Skin epidermis (tissue), 12 donors: Measurements from ENCODE around the gene THBS4.
"Not testable (repeated sequence)": the region's sequence is repeated elsewhere in the genome, so short reads cannot be mapped to it uniquely, and the experiment has no call there.

Experiments used
- H3K27ac ChIP-seq, 21 experiments: fragments of 200-600 bp; sonication (generic) in 11 of 21; one replicate each; pipeline ENCODE4 v1.5.0; 2020; ENCODE audit warnings: mild to moderate bottlenecking in 3 of 21, inconsistent platforms in 2 of 21, moderate library complexity in 2 of 21
- H3K4me3 ChIP-seq, 7 experiments: fragments of 200-600 bp; sonication (generic) in 2 of 7; one replicate each; pipeline ENCODE4 v1.5.0; 2020; ENCODE audit warnings: inconsistent platforms in 2 of 7, mild to moderate bottlenecking in 2 of 7, moderate library complexity in 1 of 7

THBS4 gene

DNA sequence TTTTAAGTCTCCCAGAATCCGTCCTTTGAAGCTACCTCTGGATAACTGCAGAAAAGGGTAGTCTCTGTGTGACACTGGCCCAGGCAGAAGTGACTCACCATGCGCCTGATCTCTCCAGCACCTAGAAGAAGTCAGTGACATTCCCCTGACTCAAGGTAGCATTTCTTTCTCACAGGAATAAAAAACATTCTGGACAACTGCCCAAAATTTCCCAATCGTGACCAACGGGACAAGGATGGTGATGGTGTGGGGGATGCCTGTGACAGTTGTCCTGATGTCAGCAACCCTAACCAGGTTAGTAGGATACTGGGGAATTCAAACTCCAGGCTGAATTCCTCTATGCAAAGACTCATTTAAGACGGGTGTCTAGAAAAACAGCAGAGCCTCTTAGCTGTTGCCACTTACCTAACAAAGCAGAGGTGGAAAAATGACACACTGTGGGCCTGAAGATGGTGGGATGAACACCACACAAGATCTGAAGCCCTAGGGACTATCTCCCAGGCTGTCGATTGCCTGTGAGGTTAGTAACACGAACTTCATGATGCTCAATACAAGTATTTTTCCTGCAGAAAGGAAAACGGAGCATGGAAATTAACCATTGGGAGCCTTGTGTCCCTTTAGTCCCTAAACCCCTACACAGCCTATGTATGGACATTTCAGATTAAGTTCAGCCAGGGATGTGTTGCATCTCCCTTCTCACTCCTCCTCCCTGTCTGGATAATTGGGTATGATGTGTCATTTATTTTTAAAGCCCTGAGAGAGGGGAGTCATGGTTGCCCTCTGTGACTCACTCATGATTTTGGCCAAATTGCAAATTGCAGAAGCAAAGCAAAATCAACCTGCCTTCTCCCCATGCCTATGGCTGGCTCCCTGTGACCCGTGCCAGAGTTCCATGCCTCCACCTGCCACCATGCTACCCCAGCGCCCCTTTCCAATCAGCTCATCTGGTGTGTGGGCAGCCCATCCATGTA is 37.2 kb downstream of the THBS4 start:
- H3K4me3 ChIP-seq: no peak overlapping the region
- no peak overlapping the region for H3K27ac ChIP-seq

DNA sequence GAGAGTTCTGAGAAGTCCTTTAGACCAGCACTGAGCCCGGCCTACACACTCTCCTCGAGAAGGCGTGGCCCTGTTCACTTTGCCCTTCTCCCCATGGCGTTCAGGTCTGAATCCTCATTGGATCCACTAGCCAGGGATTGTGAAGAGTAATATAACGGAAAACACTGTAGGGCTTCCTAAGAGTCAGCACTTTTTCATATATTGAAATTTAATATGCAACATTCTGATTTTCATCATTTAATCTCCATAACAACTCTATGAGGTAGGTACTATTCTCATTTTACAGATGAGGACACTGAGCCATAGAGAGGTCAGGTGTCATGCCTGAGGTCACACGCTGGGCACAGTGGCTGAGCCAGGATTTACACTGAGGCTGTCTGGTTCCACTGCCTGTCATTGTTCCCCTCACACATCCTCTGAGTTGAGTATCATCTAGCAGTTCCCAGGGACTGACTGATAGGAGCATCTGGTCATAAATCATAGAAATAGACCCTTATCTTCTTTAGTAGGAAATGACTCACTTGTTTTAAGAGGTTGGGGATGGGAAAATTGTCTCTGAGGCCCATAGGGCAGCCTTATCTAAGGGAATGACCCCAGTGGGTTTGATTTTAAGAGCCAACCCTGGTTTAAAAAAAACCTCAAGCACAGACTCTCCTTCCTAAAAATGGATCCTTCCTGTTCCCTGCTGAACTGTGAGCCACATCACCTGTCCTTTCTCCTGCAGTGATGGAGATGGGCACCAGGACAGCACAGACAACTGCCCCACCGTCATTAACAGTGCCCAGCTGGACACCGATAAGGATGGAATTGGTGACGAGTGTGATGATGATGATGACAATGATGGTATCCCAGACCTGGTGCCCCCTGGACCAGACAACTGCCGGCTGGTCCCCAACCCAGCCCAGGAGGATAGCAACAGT is 41.2 kb downstream of the THBS4 start:
- no peak overlapping the region for H3K4me3 ChIP-seq
- no peak overlapping the region for H3K27ac ChIP-seq

DNA sequence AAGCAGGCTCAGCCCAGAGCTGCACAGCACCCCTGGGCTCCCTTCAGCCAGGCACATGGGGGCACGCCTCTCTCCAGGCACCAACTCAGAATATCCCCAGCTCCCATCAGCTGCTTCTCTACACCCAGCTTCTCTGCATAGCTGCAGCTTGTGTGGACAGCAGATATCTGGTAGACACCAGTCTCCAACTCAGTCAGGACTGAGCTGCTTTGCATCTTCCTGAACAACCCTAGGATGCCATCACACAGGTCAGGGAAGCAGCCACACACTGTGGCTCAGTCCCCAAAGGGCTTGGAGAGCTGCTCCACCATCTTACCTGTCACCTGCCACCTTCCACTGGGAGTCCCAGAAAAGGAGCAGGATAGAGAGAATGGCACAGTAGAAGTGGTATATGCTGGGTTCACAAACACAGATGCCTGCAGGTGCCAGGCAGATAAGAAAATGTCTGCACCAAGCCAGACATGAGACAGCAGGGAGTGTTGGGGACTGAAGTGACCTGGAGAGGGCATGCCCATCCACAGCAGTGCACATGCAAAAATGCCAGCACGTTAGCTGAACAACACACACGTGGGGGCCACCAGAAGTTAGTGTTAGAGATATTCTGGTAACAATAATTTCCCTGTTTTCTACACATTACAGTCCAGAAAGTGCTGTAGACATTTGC is 42.0 kb downstream of the THBS4 start:
- H3K27ac ChIP-seq: no peak overlapping the region
- H3K4me3 ChIP-seq: no peak overlapping the region

DNA sequence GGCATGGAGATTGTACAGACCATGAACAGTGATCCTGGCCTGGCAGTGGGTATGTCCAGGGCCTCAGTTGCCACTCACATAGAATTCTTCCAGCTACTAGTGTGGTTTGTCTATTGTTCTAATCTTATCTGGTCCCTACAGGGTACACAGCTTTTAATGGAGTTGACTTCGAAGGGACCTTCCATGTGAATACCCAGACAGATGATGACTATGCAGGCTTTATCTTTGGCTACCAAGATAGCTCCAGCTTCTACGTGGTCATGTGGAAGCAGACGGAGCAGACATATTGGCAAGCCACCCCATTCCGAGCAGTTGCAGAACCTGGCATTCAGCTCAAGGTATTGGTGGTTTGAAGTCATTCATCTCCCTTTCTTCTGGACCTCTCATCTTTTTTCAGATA is 43.8 kb downstream of the THBS4 start:
- no peak overlapping the region for H3K27ac ChIP-seq

DNA sequence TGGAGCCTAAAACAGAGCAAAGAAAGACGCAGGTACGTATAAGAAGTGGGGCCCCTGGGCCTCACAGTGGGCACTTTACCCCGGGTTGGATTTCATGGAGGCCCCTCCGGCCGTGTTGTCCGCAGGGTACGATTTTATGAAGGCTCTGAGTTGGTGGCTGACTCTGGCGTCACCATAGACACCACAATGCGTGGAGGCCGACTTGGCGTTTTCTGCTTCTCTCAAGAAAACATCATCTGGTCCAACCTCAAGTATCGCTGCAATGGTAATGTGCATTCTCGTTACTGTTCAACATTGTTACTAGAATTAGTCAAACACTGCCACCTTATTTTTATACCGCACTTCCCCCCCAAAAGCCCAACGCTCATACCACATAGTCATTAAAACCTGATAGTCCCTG is 47.1 kb downstream of the THBS4 start:
- peak overlapping the region in 3 of 7 experiments; percentile 17 to 38 (median 17) for H3K4me3 ChIP-seq
- peak overlapping the region in 7 of 21 experiments; percentile 4 to 58 (median 37) for H3K27ac ChIP-seq

More for the DNA sequence above, 43.8 kb downstream of the THBS4 start:
- H3K4me3 ChIP-seq: no peak overlapping the region

DNA sequence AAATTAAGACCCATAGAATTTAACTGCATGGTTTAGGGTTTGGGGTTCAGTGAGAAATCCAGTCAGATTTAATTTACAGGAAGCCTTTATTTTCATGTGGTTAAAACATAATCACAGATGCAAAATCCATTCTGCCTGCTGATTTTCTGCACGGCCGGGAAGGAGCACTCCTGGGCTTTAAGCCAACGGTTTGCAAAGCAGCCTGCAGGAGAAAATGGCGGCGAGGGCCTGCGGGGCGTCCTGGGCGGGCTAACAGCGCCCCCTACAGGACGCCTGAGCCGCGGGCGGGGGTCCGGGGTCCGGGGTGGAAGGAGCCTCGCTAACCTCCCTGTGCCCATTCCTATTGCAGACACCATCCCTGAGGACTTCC is 47.6 kb downstream of the THBS4 start:
- peak overlapping the region in 6 of 7 experiments; percentile 7 to 38 (median 17) for H3K4me3 ChIP-seq
- peak overlapping the region in 15 of 21 experiments; percentile 4 to 71 (median 55) for H3K27ac ChIP-seq

DNA sequence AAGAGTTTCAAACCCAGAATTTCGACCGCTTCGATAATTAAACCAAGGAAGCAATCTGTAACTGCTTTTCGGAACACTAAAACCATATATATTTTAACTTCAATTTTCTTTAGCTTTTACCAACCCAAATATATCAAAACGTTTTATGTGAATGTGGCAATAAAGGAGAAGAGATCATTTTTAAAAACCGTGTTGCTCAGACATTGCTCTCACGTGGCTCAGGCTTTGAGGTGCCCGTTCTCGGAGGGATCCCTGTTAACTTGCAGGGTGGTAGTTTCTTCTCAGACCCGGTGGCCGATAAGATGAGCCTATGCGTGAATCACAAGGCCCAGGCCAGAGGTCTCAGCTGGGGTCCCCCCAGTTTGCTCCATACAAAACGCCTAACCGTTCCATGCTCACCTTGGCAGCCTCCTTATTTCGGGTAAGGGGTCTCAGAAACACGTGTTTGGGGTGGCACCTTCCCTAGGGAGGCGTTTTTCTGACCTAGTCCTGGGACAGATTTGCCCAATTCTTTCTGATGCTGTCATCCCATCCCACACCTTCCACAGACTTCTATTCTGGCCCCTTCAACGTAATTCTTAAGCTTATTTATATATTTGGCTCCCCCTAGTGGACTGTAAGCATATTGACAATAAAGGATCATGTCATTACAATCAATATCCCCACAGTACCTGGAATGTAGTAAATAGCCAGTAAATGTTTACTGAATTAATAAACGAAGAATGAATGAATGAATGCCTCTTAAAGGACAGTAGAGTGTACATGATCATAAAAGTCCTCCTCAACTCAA is 48.1 kb downstream of the THBS4 start:
- H3K4me3 ChIP-seq: peak overlapping the region in 6 of 7 experiments; percentile 7 to 38 (median 17)
- peak overlapping the region in 15 of 21 experiments; percentile 4 to 71 (median 55) for H3K27ac ChIP-seq

DNA sequence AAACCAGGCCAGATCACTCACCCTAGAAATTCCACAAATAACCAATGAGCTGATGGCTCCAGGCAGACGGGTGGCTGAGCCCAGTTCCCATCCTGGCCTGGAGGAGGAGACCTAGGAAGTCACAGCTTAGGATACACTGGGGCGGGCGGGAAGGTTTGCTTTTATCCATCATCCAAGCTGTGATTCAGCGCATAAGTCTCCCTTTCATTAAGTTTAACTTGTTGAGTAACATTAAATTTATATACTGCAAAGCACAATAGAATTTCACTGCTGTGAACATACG is 55.7 kb downstream of the THBS4 start:
- Histone ChIP-seq H3K27ac (no peak overlapping the region), H3K4me3 (no peak overlapping the region)

DNA sequence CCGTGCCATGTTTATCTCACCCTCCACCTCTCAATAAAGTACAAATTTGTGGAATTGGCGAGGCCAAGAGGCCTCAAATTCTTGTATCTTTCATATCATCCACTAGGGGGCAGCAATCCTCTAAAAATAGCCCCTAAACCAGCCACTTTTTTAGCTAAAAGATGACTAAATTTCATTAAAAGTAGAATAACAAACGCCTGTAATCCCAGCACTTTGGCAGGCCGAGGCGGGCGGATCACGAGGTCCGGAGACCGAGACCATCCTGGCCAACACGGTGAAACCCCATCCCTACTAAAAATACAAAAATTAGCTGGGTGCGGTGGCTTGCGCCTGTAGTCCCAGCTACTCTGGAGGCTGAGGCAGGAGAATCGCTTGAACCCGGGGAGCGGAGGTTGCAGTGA is 56.6 kb downstream of the THBS4 start:
- H3K4me3 ChIP-seq, H3K27ac ChIP-seq: not testable (repeated sequence)

DNA sequence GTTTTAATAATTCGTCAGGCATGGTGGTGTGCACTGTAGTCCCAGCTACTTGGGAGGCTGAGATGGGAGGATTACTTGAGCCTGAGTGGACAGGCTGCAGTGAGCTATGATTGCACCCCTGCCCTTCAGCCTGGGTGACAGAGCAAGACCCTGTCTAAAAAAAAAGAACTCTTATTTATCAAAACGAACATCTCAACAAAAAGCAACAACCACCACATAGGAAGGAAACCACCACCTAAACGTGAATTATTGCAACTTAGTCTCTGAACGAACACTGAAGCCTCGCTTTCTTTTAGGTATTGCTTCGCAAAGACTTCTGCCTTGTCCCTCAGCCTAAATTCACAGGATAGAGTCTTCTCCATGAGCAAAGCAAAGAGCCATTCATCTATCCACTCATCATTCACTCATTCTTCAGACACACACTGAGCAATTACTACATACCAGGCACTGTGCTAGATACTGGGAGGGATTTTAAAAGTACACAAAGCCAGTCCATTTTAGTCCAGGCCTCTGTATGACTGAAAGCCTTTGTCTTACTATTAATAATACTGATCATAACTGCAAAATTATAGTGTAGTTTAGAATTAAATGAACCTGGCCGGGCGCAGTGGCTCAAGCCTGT is 57.4 kb downstream of the THBS4 start:
- no peak overlapping the region for H3K4me3 ChIP-seq
- no peak overlapping the region for H3K27ac ChIP-seq

DNA sequence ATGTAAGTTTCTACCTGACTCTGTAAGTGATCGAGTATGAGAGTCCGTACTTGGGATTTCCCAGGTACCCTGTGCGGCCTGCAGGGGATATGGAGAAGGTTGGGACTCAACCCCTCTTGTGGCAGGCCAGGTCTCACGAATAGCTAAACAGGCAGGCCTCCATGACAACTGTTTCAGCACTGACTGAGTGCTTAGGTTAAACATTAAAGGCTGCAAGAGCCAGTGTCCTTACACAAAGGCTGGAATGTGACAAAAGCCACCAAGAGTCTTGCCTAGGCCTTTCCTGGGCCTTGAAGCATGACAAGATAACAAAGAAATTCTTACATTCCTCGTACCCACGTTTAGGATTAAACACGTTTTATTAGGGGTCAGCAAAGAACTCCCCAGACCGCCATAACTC is 58.6 kb downstream of the THBS4 start:
- Histone ChIP-seq H3K4me3 (no peak overlapping the region), H3K27ac (no peak overlapping the region)

DNA sequence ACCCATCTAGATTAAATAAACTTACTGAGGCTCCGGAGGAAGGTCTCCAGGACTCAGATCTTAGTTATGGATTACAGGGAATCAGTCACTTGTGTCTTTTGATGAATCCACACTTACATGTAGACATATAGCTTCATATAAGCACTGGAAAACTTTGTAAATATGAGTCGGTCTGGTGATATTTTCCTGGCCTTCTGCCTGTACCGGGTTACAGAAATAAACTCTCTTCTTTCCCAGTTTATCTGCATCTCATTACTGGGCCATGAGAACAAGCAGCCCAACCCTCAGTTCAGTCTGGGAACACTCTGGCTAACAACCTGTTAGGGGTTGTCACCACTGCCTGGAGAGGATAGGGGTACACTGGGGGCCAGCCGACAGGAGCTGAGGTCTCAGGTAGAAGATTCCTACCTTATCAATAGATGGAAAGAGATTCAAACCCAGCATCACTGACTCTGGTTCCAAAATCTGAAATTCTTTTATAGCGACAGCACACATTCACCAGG is 59.1 kb downstream of the THBS4 start:
- Histone ChIP-seq H3K27ac (no peak overlapping the region), H3K4me3 (no peak overlapping the region)

DNA sequence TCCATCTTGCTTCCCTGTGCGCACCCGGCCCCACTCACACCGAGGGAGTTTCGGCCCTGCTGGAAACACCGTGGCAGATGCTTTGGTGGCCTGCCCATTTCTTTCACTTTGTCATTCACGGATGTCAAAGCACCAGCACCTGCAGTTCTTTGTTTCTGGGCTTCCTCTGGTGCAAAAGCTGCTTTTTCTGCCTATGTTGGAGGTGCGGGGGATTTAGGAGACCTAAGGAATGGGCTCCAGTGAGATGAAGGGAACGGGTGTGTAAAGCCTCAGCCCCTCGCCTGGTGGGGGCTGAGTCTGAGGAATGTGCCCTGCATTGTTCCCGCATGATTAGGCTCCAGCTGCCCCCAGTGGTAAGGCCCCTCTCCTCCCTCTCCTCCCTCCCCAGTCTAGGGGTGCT is 62.3 kb downstream of the THBS4 start:
- Histone ChIP-seq H3K27ac (no peak overlapping the region), H3K4me3 (no peak overlapping the region)

DNA sequence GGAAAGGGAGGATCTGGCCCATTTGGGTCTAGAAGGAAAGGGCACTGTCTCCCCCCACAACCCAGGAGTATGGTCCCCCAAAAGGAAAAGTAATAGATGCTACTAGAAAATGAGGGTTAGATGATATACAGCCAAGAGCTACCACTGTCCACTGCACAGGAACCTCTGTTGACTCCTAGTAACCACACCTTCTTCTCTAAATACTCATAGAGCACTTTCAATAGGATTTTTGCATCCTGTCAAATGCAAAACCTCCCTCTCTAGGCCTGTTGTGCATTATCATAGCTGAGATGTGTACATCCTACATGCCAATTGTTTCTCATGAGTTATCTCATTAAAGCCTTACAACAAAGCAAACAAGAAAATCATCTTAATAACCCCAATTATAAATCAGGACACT is 66.8 kb downstream of the THBS4 start:
- H3K27ac ChIP-seq: no peak overlapping the region
- H3K4me3 ChIP-seq: no peak overlapping the region

DNA sequence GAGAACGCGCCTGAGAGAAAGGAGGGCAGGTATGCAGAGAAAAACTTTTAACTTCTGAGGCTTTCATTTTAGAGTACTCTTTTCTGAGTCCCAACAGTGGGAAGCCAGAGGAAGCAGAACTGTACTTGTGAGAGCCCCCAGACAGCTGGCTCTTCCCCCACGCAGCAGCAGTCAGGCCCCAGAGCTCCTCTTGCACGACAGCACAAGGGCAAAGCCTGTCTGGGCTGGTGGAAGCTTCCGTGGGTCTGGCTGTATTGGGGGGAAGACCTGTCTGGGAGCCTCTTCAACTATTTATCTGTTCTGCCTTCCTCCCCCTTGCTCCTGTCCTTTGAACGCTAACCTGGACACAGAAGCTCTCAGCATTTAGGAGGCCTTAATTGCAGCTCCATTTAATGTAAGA is 68.2 kb downstream of the THBS4 start:
- H3K27ac ChIP-seq: no peak overlapping the region
- no peak overlapping the region for H3K4me3 ChIP-seq

DNA sequence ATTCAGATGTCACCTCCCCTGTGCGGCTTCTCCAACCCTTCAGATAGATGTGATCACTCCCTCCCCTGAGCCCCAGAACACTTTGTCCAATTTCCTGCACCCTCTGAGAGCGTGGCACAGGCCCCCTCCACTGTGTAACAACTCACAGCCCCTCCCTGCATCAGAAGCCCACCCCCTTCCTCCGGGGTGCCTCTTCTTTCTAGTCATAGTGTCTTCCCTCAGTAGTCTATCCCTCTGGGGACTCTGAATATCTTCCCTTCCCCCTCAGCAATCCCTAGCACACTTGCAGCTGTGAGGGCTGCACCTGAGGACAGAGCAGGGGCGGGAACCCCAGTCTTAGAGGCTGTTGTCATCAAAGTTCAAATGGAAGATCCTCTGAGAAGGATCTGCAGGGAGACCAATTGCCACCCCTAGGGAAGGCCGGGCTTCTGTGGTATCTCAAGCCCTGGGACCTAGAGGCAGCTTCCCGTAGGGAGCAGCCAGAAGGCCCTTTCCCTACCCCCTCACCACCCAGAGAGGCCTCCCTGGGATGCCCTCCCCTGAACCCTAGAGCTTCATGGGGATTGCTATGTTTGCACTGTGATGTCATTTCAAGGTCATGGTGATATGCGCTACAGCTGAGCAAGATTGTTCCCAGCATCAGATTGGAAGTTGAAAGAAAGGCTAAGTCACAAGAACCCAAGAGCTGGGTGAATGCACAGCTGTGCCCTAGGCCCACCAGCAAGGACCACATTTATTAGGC is 70.7 kb downstream of the THBS4 start:
- Histone ChIP-seq H3K27ac (no peak overlapping the region), H3K4me3 (no peak overlapping the region)

DNA sequence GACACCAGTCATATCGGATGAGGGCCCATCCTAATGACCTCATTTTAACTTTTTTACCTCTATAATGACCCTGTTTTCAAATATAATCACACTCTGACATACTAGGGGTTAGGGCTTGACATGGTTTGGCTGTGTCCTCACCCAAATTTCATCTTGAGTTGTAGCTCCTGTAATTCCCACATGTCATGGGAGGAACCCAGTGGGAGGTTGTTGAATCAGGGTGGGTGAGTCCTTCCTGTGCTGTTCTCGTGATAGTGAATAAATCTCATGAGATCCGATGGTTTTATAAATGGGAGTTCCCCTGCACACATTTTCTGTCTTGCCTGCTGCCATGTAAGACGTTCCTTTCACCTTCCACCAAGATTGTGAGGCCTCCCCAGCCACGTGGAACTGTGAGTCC is 71.8 kb downstream of the THBS4 start:
- Histone ChIP-seq H3K4me3 (no peak overlapping the region), H3K27ac (no peak overlapping the region)
